Skeletal muscle satellite cell (primary cell): ENCODE data around the gene BARD1.
"Not testable (repeated sequence)": the region's sequence is repeated elsewhere in the genome, so short reads cannot be mapped to it uniquely, and the experiment has no call there.

Source experiments
- H3K27me3 ChIP-seq: 2 replicates; pipeline ENCODE4 v1.7.0; 2013; ENCODE audit warnings: low read length; ENCODE audit not compliant: control insufficient read depth, insufficient read depth
- H3K36me3 ChIP-seq: 2 replicates; pipeline ENCODE4 v1.7.0; 2013; ENCODE audit warnings: mild to moderate bottlenecking, control low read depth, low read length; ENCODE audit not compliant: insufficient read depth
- H3K4me1 ChIP-seq: 2 replicates; pipeline ENCODE4 v1.7.0; 2013; ENCODE audit warnings: low read length; ENCODE audit not compliant: control insufficient read depth, insufficient read depth
- H3K4me2 ChIP-seq: 2 replicates; pipeline ENCODE4 v1.7.0; 2013; ENCODE audit warnings: mild to moderate bottlenecking, low read length
- H3K4me3 ChIP-seq: 2 replicates; pipeline ENCODE4 v1.7.0; 2013; ENCODE audit warnings: low read length
- H3K9ac ChIP-seq: 2 replicates; pipeline ENCODE4 v1.7.0; 2013; ENCODE audit warnings: mild to moderate bottlenecking, low read depth, low read length, moderate library complexity
- H3K9me3 ChIP-seq: replicated peaks from 2 replicates; pipeline ENCODE4 v1.7.0; 2013; ENCODE audit warnings: mild to moderate bottlenecking, control low read depth, low read length

Gene BARD1

GRCh38 chr2:214753455-214753854, 56.0 kb downstream of the BARD1 start:
- Histone ChIP-seq H3K4me3 (no peak overlapping the region), H3K4me2 (no peak overlapping the region), H3K36me3 (peaks cover 8% of the 10 kb centered on the region), H3K9me3 (no peaks in the 10 kb centered on the region), H3K27me3 (no peaks in the 10 kb centered on the region), H3K4me1 (no peaks in the 10 kb centered on the region), H3K9ac (no peak overlapping the region)

GRCh38 chr2:214750529-214750928, 59.0 kb downstream of the BARD1 start:
- no peaks in the 10 kb centered on the region for H3K27me3 ChIP-seq
- H3K4me1 ChIP-seq: no peaks in the 10 kb centered on the region
- H3K4me2 ChIP-seq: no peak overlapping the region
- H3K9me3 ChIP-seq: no peaks in the 10 kb centered on the region
- H3K36me3 ChIP-seq: peaks cover 5% of the 10 kb centered on the region
- H3K9ac ChIP-seq: no peak overlapping the region
- no peak overlapping the region for H3K4me3 ChIP-seq

GRCh38 chr2:214747992-214748391, 61.5 kb downstream of the BARD1 start:
- Histone ChIP-seq H3K9ac (no peak overlapping the region), H3K9me3 (no peaks in the 10 kb centered on the region)

GRCh38 chr2:214742119-214742518, 67.4 kb downstream of the BARD1 start:
- Histone ChIP-seq H3K4me2 (no peak overlapping the region), H3K36me3 (no peaks in the 10 kb centered on the region), H3K9ac (no peak overlapping the region)

More at GRCh38 chr2:214747992-214748391, 61.5 kb downstream of the BARD1 start:
- Histone ChIP-seq H3K4me1 (no peaks in the 10 kb centered on the region), H3K27me3 (no peaks in the 10 kb centered on the region), H3K4me2 (no peak overlapping the region), H3K4me3 (no peak overlapping the region), H3K36me3 (peaks cover 3% of the 10 kb centered on the region)

GRCh38 chr2:214740867-214741395, 68.6 kb downstream of the BARD1 start:
- H3K9me3 ChIP-seq: no peaks in the 10 kb centered on the region
- H3K36me3 ChIP-seq: no peaks in the 10 kb centered on the region
- H3K4me3 ChIP-seq: no peak overlapping the region
- no peak overlapping the region for H3K9ac ChIP-seq
- H3K27me3 ChIP-seq: no peaks in the 10 kb centered on the region
- H3K4me2 ChIP-seq: no peak overlapping the region
- H3K4me1 ChIP-seq: no peaks in the 10 kb centered on the region

More at GRCh38 chr2:214742119-214742518, 67.4 kb downstream of the BARD1 start:
- H3K9me3 ChIP-seq: no peaks in the 10 kb centered on the region
- H3K27me3 ChIP-seq: no peaks in the 10 kb centered on the region
- H3K4me1 ChIP-seq: no peaks in the 10 kb centered on the region
- no peak overlapping the region for H3K4me3 ChIP-seq

GRCh38 chr2:214737188-214737587, 72.3 kb downstream of the BARD1 start:
- no peaks in the 10 kb centered on the region for H3K4me1 ChIP-seq
- no peaks in the 10 kb centered on the region for H3K27me3 ChIP-seq
- no peaks in the 10 kb centered on the region for H3K36me3 ChIP-seq
- H3K9me3 ChIP-seq: no peaks in the 10 kb centered on the region
- no peak overlapping the region for H3K9ac ChIP-seq
- no peak overlapping the region for H3K4me3 ChIP-seq
- no peak overlapping the region for H3K4me2 ChIP-seq

- H3K4me2 ChIP-seq: no peak overlapping the region
- no peak overlapping the region for H3K4me3 ChIP-seq
- H3K9me3 ChIP-seq: no peaks in the 10 kb centered on the region
- peaks cover 5% of the 10 kb centered on the region for H3K36me3 ChIP-seq
- H3K4me1 ChIP-seq: no peaks in the 10 kb centered on the region
- H3K27me3 ChIP-seq: no peaks in the 10 kb centered on the region
- no peak overlapping the region for H3K9ac ChIP-seq
Observed at GRCh38 chr2:214730800-214731407, 78.6 kb downstream of the BARD1 start.

- no peak overlapping the region for H3K4me2 ChIP-seq
- H3K9me3 ChIP-seq: no peaks in the 10 kb centered on the region
- peaks cover 5% of the 10 kb centered on the region for H3K36me3 ChIP-seq
- no peak overlapping the region for H3K4me3 ChIP-seq
- no peaks in the 10 kb centered on the region for H3K4me1 ChIP-seq
- no peaks in the 10 kb centered on the region for H3K27me3 ChIP-seq
- H3K9ac ChIP-seq: no peak overlapping the region
Observed at GRCh38 chr2:214730248-214730647, 79.2 kb downstream of the BARD1 start.

- no peak overlapping the region for H3K4me2 ChIP-seq
- peaks cover 5% of the 10 kb centered on the region for H3K36me3 ChIP-seq
- no peak overlapping the region for H3K9ac ChIP-seq
- no peak overlapping the region for H3K4me3 ChIP-seq
- no peaks in the 10 kb centered on the region for H3K4me1 ChIP-seq
- no peaks in the 10 kb centered on the region for H3K27me3 ChIP-seq
- H3K9me3 ChIP-seq: no peaks in the 10 kb centered on the region
Observed at GRCh38 chr2:214724741-214725140, 84.7 kb downstream of the BARD1 start.

- not testable (repeated sequence) for H3K4me3 ChIP-seq, H3K4me1 ChIP-seq, H3K9me3 ChIP-seq, H3K9ac ChIP-seq, H3K4me2 ChIP-seq, H3K36me3 ChIP-seq, H3K27me3 ChIP-seq
Observed at GRCh38 chr2:214717837-214718236, 91.6 kb downstream of the BARD1 start.

- Histone ChIP-seq H3K9me3 (no peaks in the 10 kb centered on the region), H3K36me3 (no peaks in the 10 kb centered on the region), H3K4me3 (no peak overlapping the region), H3K4me1 (no peaks in the 10 kb centered on the region), H3K4me2 (no peak overlapping the region), H3K27me3 (no peaks in the 10 kb centered on the region), H3K9ac (no peak overlapping the region)
Observed at GRCh38 chr2:214716811-214717560, 92.5 kb downstream of the BARD1 start.

GRCh38 chr2:214715025-214715424, 94.5 kb downstream of the BARD1 start:
- Histone ChIP-seq H3K27me3 (no peaks in the 10 kb centered on the region), H3K9me3 (no peaks in the 10 kb centered on the region), H3K36me3 (no peaks in the 10 kb centered on the region), H3K9ac (no peak overlapping the region), H3K4me2 (no peak overlapping the region), H3K4me3 (no peak overlapping the region), H3K4me1 (no peaks in the 10 kb centered on the region)
